Activated naive CD4-positive, alpha-beta T cell treated with anti-CD3 and anti-CD28 coated beads for 36 hours (primary cell): ENCODE results near the gene SPACA1. TPM values are rescaled to one million over a fixed set of nuclear protein-coding genes. Genes with fewer than 3 reads are reported as not detected.
"Not testable (repeated sequence)": the region's sequence is repeated elsewhere in the genome, so short reads cannot be mapped to it uniquely, and the experiment has no call there.

ENCODE experiments used
- CTCF ChIA-PET: fragments of 350-600 bp; sonication (Branson Sonifier 250); formaldehyde crosslinking; loops from one replicate; lab custom pipeline; 2021; ENCODE audit warnings: antibody characterized with exemption; lab: Charles Lee
- DNase-seq: peaks from one replicate; pipeline ENCODE4 v3.0.0-alpha.2; 2020
- H3K27ac Mint-ChIP-seq: one replicate; pipeline ENCODE4 v1.8.0; 2021; ENCODE audit warnings: mild to moderate bottlenecking, mixed read lengths
- H3K27me3 Mint-ChIP-seq: one replicate; pipeline ENCODE4 v1.8.0; 2021; ENCODE audit warnings: low read depth, mixed read lengths
- H3K36me3 Mint-ChIP-seq: one replicate; pipeline ENCODE4 v1.8.0; 2021; ENCODE audit warnings: low read depth, mixed read lengths
- H3K4me1 Mint-ChIP-seq: one replicate; pipeline ENCODE4 v1.8.0; 2021; ENCODE audit warnings: low read depth, mixed read lengths
- H3K4me3 Mint-ChIP-seq: one replicate; pipeline ENCODE4 v1.8.0; 2021; ENCODE audit warnings: mild to moderate bottlenecking, moderate library complexity, mixed read lengths
- H3K9me3 Mint-ChIP-seq: one replicate; pipeline ENCODE4 v1.8.0; 2021; ENCODE audit warnings: mixed read lengths
- intact Hi-C: fragments of 100-400 bp; cut with micrococcal nuclease; formaldehyde crosslinking; loops from one replicate; pipeline ENCODE4 v1.15.1; 2023
- total RNA-seq, 2 experiments: library from RNA; stranded (reverse); gene quantifications; one replicate each; pipeline ENCODE4 v1.2.3, GENCODE V29; 2021

The SPACA1 gene, protein sequence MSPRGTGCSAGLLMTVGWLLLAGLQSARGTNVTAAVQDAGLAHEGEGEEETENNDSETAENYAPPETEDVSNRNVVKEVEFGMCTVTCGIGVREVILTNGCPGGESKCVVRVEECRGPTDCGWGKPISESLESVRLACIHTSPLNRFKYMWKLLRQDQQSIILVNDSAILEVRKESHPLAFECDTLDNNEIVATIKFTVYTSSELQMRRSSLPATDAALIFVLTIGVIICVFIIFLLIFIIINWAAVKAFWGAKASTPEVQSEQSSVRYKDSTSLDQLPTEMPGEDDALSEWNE
- not detected for total RNA-seq

DNA sequence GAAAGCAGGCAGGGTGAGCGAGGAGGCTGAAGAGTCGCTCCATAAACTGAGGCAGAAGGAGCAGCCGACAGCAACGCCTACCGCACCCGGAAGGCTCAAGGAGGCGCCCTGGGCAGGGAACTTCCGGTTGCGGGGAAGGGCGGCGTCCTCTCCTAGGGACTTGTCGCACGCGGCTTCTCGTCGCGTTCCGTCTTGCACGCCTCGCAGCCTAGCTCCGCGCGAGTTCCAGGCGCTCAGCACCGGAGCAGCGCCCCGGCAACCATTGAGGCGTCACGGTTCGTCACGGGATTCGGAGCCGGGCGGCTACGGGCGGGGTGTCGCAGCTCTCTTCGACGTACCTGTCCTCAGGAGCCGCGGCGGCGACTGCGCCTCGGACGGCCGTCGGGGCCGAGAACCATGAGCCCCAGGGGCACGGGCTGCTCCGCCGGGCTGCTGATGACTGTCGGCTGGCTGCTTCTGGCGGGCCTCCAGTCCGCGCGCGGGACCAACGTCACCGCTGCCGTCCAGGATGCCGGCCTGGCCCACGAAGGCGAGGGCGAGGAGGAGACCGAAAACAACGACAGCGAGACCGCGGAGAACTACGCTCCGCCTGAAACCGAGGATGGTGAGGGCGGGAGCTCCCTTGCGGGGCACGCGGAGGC lies at the start of gene SPACA1:
TSS of gene SPACA1 (plus strand) at position 332 of the 641 bp plus-strand sequence. CDS start at position 397, 65 bp downstream.
- H3K36me3 Mint-ChIP-seq = no peaks in the 10 kb centered on the region
- no peak within 1 kb of the TSS for H3K4me3 Mint-ChIP-seq
- H3K27ac Mint-ChIP-seq = no peak within 1 kb of the TSS
- H3K27me3 Mint-ChIP-seq = peaks cover 25% of the 10 kb centered on the region
- CTCF ChIA-PET = no interaction called here
- intact Hi-C loops = no loop called here
- H3K9me3 Mint-ChIP-seq = no peaks in the 10 kb centered on the region
- H3K4me1 Mint-ChIP-seq = no peaks in the 10 kb centered on the region
- peak; percentile 4 for DNase-seq

DNA sequence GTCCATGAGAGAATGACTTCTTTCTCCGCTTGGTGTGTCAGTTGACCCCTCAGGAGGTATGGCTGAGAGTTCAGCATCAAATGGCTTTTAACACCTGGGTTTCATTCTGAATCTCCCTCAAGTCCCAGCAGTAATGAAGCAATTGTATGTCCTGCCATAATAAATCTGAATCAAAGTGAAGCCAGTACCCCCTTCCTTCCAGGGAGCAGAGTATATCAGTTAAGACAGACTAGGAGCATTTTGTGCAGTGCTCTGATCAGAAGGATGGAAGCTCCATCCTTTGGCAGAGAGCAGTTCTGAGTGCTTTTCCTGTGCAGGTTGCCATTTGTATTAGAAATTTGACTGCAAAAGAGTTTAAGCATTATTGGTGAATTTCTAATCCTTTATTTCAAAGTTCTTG lies 46.9 kb upstream of the SPACA1 start:
- CTCF ChIA-PET = no interaction called here
- DNase-seq = no peak
- Mint-ChIP-seq H3K4me3 (no peak overlapping the region), H3K27ac (no peak overlapping the region), H3K9me3 (no peaks in the 10 kb centered on the region), H3K36me3 (no peaks in the 10 kb centered on the region), H3K4me1 (no peaks in the 10 kb centered on the region), H3K27me3 (no peaks in the 10 kb centered on the region)
- intact Hi-C loops = no loop called here

DNA sequence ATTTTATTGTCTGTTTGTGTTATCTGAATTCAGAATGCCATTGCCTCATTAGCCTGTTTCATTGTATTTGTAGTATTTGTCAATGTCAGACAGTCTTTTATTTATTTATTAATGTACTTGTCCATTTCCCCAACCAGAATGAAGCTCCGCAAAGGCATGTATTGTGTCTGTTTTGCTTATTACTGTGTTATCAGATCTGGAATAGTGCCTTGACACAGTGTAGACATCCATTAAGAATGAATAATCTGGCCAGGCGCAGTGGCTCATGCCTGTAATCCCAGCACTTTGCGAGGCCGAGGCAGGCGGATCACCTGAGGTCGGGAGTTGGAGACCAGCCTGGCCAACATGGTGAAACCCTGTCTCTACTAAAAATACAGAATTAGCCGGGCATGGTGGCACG lies 46.4 kb upstream of the SPACA1 start:
- H3K27ac Mint-ChIP-seq, DNase-seq, intact Hi-C loops, H3K27me3 Mint-ChIP-seq, H3K4me3 Mint-ChIP-seq, H3K4me1 Mint-ChIP-seq, CTCF ChIA-PET, H3K9me3 Mint-ChIP-seq, H3K36me3 Mint-ChIP-seq: not testable (repeated sequence)

DNA sequence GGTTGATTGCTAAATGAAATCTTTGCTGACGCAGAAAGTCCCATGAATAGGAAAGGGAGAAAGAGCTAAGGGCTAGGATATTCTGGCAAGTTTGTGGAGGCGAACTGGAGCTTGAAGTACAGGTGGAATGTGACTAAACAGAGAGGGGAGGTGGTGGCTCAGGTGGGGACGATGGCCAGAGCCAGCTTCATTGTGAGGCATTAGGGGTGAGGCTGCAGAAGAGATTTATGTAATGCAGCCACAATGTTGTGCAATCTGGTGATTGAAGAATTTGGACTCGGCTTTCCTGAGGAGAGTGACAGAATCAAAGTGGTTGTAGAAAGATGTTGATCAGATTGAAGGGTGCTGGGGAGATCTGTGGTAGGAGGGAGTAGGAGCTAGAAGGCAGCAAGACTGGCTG lies 42.9 kb upstream of the SPACA1 start:
- CTCF ChIA-PET = interaction anchor here (0.6 kb wide), 1 partner anchor 626 kb away, joined by 3 read pairs; no protein-coding TSS in a partner anchor
- Mint-ChIP-seq H3K9me3 (no peaks in the 10 kb centered on the region), H3K36me3 (no peaks in the 10 kb centered on the region), H3K27ac (no peak overlapping the region), H3K4me3 (no peak overlapping the region), H3K27me3 (no peaks in the 10 kb centered on the region), H3K4me1 (peaks cover 4% of the 10 kb centered on the region)
- intact Hi-C loops = no loop called here
- no peak for DNase-seq

DNA sequence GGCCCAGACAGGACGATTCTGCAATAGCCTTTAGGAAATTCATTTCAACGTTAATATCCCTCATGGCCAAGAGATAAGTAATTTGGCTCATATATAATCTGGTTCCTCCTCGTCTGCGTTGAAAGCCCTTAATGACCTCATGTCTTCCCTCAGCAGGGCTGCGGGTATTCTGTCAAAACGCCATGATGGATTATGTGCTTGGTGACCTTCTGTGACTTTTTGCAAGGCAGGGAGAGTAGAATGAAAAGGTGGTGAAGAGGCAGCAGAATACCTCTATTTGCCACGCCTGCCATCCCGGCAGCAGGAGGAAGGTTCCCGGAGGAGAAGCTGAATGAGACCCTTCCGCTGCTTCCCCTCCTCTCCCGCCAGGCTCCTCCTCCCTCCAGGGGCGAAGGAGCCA lies 41.1 kb upstream of the SPACA1 start:
- no peaks in the 10 kb centered on the region for H3K9me3 Mint-ChIP-seq
- no peak for DNase-seq
- no peak overlapping the region for H3K4me3 Mint-ChIP-seq
- no peaks in the 10 kb centered on the region for H3K27me3 Mint-ChIP-seq
- no peaks in the 10 kb centered on the region for H3K36me3 Mint-ChIP-seq
- intact Hi-C loops = no loop called here
- no peak overlapping the region for H3K27ac Mint-ChIP-seq
- CTCF ChIA-PET = no interaction called here
- H3K4me1 Mint-ChIP-seq = peaks cover 4% of the 10 kb centered on the region

DNA sequence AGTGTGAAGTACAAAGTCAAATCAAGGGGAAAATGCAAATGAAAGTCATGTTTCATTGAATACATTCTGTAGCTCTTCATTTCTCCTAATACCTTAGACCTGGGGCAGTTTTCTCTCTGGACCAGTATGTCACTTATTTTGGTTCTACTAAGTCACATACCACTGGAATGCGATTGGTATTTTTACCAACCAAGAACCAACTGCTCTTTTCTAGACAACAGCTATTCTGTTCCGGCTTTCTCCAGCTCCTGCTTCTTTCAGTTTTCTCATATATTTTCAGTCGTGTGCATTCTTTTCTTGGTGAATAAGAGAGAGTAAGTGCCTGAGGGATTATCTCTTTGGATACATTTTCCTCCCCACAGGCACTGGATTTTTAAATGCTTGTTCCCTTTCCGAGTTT lies 39.2 kb upstream of the SPACA1 start:
- intact Hi-C loops = no loop called here
- Mint-ChIP-seq H3K27ac (no peak overlapping the region), H3K4me1 (peaks cover 20% of the 10 kb centered on the region), H3K4me3 (no peak overlapping the region), H3K27me3 (no peaks in the 10 kb centered on the region), H3K36me3 (no peaks in the 10 kb centered on the region), H3K9me3 (no peaks in the 10 kb centered on the region)
- CTCF ChIA-PET = no interaction called here
- DNase-seq = no peak

DNA sequence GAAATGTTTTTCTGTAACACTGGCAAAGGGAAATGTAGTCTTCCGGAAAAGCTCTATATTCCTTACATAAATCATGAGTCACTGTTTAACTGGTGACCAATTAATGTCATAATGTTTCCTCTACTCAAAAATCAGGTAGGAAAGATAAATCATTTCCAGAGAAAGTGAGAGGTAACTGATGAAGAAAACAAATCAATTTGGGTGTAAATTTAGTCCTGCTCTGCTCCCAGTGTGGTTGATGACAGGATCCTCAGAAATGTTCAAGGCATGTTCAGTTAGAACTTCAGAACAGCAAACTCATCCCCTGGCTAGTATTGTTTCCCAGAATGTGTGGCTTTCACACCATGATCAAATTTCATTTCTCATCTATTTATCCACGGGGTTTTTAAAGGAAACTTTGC lies 38.8 kb upstream of the SPACA1 start:
- Mint-ChIP-seq H3K4me1 (peaks cover 21% of the 10 kb centered on the region), H3K4me3 (no peak overlapping the region), H3K27ac (no peak overlapping the region), H3K27me3 (no peaks in the 10 kb centered on the region), H3K36me3 (no peaks in the 10 kb centered on the region), H3K9me3 (no peaks in the 10 kb centered on the region)
- DNase-seq = no peak
- CTCF ChIA-PET = no interaction called here
- intact Hi-C loops = no loop called here

DNA sequence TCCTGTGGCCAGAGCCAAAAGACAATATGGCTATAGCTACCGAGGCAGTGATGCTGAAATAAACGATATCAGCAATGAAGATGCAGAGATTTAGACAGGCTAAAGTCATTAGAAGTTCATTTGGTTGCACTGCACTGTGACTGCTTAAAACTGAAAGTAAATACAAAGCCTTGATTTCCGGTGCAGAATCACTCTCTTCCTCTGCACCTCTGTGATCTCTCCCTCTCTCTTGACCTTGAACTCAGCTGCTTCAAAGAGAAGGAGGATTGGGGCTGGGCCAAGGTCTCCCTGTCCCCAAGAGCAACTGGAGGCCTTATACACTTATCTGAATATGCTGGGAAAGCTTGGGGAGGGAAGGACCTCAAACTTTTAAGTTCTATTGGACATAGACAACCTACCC lies 34.6 kb upstream of the SPACA1 start:
- intact Hi-C loops = no loop called here

DNA sequence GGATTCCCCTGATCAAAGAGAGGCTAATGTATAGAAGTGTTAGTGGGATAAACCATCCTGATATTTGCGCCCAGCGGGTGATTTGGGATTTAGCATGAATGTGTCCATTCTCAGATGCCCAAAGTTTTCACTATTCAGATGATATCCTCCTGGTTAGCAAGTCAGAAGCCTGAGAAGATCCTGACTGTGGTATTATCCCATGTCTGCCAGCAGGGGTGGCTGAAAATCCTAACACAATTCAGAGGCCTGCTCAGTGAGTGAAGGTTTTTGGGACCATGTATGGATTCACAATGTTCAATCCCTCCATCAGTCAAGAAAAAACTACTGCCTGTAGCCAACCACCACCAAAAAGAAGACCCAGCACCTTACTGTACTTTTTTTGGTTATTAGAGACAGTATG lies 34.1 kb upstream of the SPACA1 start:
- Mint-ChIP-seq H3K27ac (peak overlapping the region; percentile 65), H3K4me1 (peaks cover 21% of the 10 kb centered on the region), H3K27me3 (no peaks in the 10 kb centered on the region), H3K9me3 (peaks cover 1% of the 10 kb centered on the region), H3K4me3 (no peak overlapping the region), H3K36me3 (no peaks in the 10 kb centered on the region)
- intact Hi-C loops = no loop called here
- CTCF ChIA-PET = interaction anchor here (0.6 kb wide), 1 partner anchor 34 kb away, joined by 3 read pairs; no protein-coding TSS in a partner anchor
- DNase-seq = no peak

More for the DNA sequence above, 34.6 kb upstream of the SPACA1 start:
- H3K4me1 Mint-ChIP-seq = peaks cover 21% of the 10 kb centered on the region
- no peaks in the 10 kb centered on the region for H3K36me3 Mint-ChIP-seq
- no peaks in the 10 kb centered on the region for H3K27me3 Mint-ChIP-seq
- H3K27ac Mint-ChIP-seq = peak overlapping the region; percentile 65
- DNase-seq = peak; percentile 45
- H3K9me3 Mint-ChIP-seq = peaks cover 1% of the 10 kb centered on the region
- CTCF ChIA-PET = interaction anchor here (0.6 kb wide), 2 partner anchors 33 to 222 kb away, joined by 3 to 6 read pairs; no protein-coding TSS in a partner anchor
- peak overlapping the region; percentile 5 for H3K4me3 Mint-ChIP-seq

DNA sequence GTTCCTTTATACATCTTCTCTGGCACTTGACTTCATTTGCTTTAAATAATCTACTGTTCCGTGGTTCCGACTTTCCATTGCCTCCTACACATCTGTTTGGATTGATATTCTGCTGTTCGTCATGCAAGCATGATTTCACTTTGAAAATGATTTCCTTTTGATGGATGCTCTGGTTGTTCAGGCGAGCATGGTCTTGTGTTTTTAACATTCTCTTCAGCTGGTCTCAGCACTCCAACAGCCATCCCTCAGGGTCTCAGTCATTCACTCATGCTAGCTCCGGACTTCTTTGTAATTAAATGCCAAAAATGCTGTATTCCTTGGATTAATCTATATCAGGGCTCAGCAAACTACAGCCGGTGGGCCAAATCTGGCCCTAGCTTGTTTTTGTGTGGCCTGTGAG lies 27.2 kb upstream of the SPACA1 start:
- no peaks in the 10 kb centered on the region for H3K27me3 Mint-ChIP-seq
- no peaks in the 10 kb centered on the region for H3K36me3 Mint-ChIP-seq
- no peak overlapping the region for H3K4me3 Mint-ChIP-seq
- H3K9me3 Mint-ChIP-seq = peaks cover 1% of the 10 kb centered on the region
- H3K27ac Mint-ChIP-seq = no peak overlapping the region
- intact Hi-C loops = no loop called here
- CTCF ChIA-PET = no interaction called here
- no peaks in the 10 kb centered on the region for H3K4me1 Mint-ChIP-seq
- DNase-seq = no peak

DNA sequence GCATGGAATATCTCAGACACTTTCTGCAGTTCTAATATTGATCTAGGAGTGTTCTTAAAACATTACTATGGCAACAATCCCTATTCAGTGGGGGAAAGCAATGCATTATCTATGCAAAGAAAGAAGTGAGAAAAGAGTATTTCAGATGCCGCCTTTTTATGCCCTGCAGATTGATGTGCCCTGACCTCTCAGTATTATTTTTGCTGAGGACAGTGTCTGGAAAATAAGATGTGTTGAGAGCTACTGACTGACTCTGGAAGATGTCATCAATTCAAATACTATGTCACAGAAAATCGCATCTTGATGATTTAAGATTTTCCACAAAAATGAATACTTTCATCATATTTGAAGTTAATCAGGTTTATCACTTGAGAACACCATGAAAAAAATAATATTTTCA lies 22.9 kb upstream of the SPACA1 start:
- CTCF ChIA-PET = no interaction called here
- intact Hi-C loops = no loop called here
- Mint-ChIP-seq H3K9me3 (peaks cover 12% of the 10 kb centered on the region), H3K4me1 (no peaks in the 10 kb centered on the region), H3K36me3 (peaks cover 4% of the 10 kb centered on the region), H3K27me3 (no peaks in the 10 kb centered on the region), H3K27ac (no peak overlapping the region), H3K4me3 (no peak overlapping the region)
- DNase-seq = no peak

DNA sequence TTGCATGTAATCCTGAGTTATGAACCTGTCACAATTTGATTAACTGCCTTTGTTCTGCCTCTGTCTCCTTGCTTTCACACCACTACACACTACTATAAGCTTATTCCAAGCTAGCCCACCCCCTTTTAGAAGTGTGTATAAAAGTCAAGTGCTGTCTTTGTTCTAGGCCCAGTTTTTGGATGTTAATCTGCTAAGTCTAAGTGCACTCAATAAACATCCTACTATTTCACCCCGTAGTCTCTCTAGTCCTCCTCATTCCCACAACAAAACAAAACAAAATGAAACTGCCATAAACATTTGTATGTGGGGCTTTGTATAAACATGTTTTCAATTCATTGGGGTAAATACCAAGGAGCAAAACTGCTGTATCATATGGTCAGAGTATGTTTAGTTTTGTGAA lies 16.1 kb upstream of the SPACA1 start:
- CTCF ChIA-PET = no interaction called here
- H3K4me1 Mint-ChIP-seq = no peaks in the 10 kb centered on the region
- H3K36me3 Mint-ChIP-seq = peaks cover 13% of the 10 kb centered on the region
- H3K4me3 Mint-ChIP-seq = no peak overlapping the region
- H3K27ac Mint-ChIP-seq = no peak overlapping the region
- H3K27me3 Mint-ChIP-seq = peaks cover 3% of the 10 kb centered on the region
- DNase-seq = no peak
- H3K9me3 Mint-ChIP-seq = peaks cover 49% of the 10 kb centered on the region
- intact Hi-C loops = no loop called here

DNA sequence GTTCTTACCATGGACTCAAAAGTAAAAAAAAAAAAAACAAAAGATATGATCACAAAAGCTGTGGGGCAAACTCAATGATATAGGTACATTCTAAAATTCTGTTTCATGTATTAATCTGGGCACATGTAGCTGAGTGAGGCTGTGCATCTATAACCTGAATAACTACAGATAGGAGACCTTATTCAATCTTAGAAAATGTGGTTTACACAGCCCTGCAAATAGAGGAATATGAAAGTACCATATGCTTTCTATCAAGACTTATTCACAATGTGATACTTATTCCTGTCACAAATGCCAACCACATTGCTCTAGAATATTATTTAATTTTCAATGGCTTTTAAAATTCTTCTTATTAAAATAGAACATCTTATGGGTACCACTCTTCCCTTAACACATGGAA lies 3.1 kb upstream of the SPACA1 start:
- Mint-ChIP-seq H3K4me3 (no peak overlapping the region), H3K9me3 (no peaks in the 10 kb centered on the region), H3K4me1 (no peaks in the 10 kb centered on the region), H3K27ac (no peak overlapping the region), H3K36me3 (no peaks in the 10 kb centered on the region), H3K27me3 (peaks cover 22% of the 10 kb centered on the region)
- CTCF ChIA-PET = no interaction called here
- DNase-seq = no peak
- intact Hi-C loops = no loop called here
